Activated CD8-positive, alpha-beta memory T cell treated with anti-CD3 and anti-CD28 coated beads, Interleukin-2, amount 50 U/mL, for 24 hours (primary cell): ENCODE results near the gene UTP4.
A peak's percentile ranks its signal among the peaks of the same experiment; 100 is the strongest.
"Not testable (repeated sequence)": the region's sequence is repeated elsewhere in the genome, so short reads cannot be mapped to it uniquely, and the experiment has no call there.

Source experiments
- DNase-seq: peaks from one replicate; pipeline ENCODE4 v3.0.0-alpha.2; 2020; ENCODE audit errors: extremely low read depth

The UTP4 gene

DNA sequence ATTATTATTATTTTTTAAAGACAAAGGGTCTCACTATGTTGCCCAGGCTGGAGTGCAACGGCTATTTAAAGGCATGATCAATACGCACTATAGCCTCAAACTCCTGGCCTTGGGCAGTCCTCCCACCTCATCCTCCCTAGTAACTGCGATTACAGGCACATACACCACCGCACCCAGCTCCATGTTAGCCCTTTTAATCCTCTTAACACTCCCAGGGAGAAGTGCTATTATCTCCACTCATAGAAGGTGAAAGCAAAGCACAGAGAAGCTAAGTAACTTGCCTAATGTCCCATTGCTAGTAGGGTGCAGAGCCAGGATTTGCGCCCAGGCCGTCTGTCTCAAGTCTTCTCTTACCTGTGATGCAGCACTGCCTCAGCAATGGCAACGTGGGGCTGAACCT lies 22.0 kb upstream of the UTP4 start:
- DNase-seq: no peak

DNA sequence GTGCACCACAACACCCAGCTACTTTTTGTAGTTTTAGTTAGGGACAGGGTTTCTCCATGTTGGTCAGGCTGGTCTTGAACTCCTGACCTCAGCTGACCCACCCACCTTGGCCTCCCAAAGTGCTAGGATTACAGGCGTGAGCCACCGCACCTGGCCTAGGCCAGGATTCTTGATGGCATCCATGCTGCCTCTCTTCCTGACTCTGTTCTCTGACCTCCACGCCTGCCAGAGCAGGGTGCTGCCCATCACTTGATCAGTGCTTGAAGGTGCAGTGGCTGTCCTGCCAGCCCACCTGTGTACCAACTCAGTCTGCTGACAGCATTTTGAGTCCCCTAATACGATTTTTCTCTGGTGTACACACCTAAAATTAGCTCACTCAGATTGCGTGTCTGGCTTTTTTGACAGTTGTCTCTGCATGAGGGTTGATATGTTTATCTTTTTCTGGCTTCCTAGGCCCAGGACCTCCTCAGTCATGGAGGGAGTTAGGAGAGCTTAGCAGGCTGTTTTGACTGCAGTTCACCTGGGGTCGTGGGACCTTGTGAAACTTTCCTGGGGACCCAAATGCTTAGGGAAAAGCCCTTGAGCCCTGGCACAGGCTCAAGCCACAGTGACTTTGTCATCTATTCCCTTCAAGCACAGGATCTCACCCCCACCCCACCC lies 21.1 kb upstream of the UTP4 start:
- no peak for DNase-seq

DNA sequence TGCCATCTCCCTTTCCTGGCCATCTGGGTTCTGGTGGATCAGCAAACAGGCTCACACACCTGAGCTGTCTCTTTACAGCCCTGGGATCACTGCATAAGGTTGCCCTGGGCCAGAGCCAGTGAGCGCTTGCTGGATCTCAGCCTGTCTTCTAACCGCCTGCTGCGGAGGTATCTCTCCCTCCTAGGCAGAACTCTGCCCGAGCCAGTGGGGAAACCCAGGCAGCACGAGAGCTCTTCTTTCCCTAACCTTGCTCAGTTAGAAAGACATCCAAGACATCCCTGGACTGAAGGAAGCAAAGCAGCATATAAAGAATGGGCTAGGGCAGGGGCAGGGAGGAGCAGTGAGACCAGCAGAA lies 20.6 kb upstream of the UTP4 start:
- no peak for DNase-seq

DNA sequence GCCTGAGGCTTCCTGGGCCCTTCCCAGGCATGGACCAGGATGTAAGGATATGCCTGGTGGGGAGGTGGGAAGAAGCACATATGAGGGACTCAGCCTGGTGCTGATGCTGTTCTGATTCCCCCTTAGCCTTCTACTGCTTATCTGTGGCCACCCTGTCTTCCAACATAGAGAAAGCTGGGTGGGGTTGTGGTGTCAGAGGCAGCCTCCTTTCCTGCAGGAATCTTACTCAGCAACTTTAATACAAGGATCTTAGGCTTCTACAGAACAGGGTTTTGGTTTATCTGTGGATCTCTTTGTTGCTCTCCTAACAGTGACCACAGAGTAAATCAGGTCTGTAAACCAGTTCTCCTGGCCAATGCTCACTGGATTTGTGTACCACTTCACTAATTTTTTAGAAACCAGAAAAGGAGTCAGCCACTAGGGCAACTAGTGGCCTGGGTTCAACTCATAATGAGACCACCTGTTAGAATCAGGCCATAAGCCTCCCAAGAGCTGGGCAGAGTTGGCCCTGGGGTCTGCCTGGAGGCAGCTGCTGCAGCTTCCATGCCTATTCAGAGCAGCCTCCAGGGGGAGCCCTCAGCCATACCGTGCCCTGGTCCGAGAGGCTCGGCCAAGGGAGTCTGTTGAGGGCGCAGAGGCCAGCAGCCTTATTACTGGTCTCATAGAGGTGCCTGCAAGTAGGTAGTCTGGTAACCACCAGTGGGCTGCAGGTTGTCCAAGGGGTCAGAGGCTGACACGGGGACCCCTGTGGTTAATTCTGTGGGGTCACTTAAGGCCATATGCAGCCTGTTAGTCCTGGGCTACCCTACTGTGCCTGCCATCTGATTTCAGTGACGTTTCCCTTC lies 19.9 kb upstream of the UTP4 start:
- DNase-seq: peak; percentile 18

DNA sequence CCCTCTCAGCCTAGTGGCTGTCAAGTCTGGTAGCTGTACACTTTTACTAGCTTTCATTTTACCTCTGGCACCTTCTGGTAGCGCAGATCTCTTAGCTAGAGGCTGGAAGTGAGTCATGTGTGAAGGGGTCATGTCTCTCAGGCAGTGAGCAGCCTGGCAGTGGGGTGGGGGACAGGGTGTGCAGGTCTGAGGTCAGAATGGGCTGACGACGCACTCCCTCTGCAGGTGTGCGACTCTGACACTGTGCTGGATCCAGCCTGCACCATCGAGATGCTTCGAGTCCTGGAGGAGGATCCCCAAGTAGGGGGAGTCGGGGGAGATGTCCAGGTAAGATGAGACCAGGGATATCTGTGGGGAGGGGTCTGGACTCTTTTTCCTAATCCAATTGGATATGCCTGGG lies 19.2 kb upstream of the UTP4 start:
- no peak for DNase-seq

DNA sequence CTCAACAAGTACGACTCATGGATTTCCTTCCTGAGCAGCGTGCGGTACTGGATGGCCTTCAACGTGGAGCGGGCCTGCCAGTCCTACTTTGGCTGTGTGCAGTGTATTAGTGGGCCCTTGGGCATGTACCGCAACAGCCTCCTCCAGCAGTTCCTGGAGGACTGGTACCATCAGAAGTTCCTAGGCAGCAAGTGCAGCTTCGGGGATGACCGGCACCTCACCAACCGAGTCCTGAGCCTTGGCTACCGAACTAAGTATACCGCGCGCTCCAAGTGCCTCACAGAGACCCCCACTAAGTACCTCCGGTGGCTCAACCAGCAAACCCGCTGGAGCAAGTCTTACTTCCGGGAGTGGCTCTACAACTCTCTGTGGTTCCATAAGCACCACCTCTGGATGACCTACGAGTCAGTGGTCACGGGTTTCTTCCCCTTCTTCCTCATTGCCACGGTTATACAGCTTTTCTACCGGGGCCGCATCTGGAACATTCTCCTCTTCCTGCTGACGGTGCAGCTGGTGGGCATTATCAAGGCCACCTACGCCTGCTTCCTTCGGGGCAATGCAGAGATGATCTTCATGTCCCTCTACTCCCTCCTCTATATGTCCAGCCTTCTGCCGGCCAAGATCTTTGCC lies 18.0 kb upstream of the UTP4 start:
- no peak for DNase-seq

DNA sequence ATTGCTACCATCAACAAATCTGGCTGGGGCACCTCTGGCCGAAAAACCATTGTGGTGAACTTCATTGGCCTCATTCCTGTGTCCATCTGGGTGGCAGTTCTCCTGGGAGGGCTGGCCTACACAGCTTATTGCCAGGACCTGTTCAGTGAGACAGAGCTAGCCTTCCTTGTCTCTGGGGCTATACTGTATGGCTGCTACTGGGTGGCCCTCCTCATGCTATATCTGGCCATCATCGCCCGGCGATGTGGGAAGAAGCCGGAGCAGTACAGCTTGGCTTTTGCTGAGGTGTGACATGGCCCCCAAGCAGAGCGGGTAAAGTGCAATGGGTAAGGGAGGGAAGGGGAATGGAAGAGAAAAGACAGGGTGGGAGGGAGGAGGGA lies 17.5 kb upstream of the UTP4 start:
- DNase-seq: no peak

DNA sequence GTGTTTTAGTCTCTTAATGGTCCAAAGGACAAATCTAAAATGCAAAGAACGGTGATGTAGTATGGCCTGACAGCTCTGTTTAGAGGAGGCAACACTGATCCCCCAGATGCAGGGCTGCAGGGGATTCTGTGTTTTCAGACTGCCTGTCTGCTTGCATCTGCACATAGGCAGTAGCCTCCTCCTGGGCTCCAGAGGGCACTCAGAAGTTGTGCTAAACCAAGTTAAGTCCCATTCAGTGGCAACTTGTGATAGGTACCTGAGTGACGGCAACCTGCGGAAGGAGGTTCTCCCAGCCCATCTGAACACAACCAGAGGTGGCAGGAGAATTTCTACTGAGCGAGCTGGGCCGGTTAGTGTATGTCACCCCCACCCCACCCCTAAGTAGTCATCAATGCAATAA lies 17.1 kb upstream of the UTP4 start:
- DNase-seq: no peak

DNA sequence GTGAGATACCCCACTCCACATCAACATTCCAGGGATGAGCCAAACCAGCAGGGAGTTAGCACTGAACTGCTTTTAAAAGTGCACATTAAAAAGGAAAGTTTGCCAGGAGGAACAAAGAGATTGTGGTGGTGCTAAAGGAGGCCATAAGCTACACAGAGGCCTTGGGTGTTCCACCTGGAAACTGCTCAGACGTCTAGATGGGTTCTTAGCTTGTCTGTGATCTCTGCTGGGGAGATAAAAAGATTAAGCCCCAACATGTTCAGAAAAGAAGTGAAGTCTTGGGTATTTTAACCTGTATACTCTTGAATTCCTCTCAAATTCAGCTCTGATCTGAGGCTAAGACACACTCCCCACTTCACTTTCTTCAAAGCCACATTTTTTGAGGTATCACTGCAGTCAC lies 16.6 kb upstream of the UTP4 start:
- DNase-seq: no peak

DNA sequence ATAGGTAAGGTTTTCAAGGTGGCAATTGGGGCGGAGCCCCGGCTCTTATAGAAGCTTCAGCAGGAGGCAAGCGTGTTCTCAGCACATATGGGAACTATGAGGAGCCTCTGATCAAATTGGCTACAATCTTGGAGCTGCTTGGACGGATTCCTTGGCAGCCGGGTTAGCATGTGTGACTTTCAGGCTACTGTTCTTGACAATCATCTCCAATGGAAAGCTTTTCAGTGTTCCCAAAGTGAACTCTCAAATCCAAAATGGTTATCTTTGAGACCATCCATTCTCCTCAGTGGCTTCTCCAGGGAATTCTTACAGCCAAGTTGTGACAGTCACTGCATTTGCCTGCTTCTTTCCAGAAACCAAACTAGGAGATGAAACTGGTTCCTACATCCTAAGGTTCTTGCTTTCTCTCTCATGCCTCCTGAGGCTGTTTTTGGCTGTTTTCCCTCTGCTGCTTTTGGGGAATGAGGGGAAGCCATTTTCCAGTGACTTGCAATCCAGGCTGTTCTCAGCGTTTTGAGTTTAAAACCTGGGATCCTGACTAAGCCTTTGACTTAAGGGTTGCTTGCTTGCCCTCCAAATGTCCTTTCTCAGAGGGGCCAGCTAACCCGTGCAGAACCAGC lies 16.1 kb upstream of the UTP4 start:
- DNase-seq: no peak

DNA sequence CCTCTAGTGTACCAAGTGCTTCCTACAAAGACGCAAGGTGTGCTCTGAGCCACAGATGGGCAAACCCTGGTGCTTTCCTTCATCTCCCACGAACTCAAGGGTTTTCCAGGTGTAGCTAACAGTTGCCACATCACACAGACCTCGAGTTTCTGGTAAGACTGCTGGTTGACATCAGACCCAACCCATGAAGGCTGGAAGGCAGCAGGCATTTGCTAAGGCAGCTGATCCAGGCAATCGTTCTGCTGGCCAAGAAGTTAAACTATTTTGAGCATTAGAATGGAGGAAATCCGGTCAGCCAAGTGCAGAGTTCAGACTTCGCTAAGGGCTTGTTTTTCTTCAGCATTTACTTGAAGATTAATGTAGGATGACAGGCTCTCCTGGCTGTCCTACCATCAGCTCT lies 15.5 kb upstream of the UTP4 start:
- DNase-seq: no peak

DNA sequence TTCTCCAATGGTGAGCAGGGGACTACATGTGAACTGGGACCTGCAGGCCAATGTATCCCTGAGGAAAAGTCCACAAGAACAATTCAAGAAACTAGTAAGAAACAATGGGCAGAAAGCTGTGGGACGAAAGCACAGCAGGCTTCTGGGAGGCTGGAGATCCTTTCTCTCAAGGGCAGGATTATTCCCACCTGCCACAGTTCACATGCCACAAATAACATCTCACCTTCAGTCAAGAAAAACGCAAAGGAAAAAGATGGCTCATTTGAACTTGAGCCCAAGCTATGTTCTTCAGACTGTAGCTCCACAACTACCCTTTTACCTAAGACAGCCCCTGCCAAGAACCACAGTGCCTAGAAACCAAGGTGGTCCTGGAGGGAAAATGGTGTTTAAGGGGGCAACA lies 14.0 kb upstream of the UTP4 start:
- no peak for DNase-seq

DNA sequence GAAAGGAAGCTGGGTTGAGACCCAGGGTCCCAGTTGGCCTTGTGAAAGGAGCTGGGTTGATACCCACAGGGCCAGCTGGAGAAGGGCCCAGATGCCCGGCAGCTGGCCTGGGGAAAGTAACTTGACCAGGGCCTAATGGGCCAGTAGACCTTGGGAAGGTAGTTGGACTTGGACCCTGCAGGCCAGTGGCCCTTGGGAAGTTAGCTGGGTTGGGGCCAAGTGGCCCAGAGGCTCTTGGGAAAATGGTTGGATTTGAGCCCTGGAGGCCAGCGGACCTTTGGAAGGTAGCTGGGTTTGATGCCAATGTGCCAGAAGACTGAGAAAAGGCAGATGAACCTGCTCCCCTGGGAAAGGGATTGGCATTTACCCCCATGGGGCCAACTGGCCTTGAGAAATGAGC lies 13.5 kb upstream of the UTP4 start:
- no peak for DNase-seq

DNA sequence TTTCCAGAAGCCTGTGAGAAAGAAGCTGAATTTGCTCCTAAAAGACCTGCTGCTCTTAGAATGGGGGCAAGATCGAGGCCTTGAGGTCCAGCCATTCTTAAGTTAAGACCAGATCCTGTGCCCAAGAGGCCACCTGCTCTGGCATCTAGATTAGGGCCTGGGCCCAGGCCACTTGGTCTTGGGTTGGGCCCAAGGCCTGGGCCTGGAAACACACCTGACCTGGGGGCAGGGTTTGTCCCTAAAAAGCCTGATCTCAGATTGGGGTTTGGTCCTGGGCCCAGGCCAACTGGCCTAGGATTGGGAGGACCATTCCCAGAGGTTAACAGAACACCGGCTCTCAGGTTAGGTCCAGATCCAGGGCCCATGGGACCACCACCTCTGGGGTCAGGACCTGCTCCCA lies 12.9 kb upstream of the UTP4 start:
- no peak for DNase-seq

DNA sequence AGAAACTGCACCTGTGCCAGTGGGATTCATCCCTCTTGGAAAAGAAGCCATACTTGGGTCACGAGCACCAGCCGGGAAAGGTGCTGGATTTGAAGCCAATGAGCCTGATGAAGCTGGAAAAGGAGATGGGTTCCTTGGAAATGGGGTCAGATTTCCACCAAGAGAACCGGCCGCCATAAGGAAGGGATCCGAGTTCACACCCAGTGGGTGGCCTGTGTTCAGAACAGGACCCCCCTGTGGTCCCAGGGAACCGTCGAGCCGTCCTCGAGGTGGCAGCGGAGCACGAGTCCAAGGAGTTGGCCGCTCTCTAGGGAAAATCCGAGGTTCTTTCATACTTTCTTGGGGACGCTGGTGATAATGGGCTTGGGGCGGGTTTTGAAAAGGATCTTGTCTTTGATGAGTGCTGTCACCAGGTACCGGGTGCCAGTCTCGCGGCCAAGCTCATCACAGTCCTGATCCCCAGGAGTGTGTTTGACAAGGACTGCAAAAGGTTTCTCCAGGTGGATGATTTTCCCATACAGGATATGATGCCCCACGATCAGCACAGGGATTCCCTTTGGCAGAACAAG lies 12.3 kb upstream of the UTP4 start:
- no peak for DNase-seq

DNA sequence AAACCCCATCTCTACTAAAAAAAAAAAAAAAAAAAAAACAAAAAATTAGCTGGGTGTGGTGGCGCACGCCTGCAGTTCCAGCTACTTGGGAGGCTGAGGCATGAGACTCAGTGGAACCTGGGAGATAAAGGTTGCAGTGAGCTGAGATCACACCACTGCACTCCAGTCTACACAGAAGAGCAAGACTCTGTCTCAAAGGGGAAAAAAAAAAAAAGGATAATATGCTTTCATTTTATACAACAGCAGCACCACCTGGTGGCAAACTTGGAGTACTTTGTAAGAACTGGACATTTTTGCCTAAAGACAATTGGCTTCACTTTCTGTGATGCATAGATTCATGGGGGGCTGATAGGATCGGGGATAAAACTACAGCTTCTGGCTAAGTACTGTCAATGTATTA lies 8.5 kb upstream of the UTP4 start:
- peak; percentile 21 for DNase-seq

DNA sequence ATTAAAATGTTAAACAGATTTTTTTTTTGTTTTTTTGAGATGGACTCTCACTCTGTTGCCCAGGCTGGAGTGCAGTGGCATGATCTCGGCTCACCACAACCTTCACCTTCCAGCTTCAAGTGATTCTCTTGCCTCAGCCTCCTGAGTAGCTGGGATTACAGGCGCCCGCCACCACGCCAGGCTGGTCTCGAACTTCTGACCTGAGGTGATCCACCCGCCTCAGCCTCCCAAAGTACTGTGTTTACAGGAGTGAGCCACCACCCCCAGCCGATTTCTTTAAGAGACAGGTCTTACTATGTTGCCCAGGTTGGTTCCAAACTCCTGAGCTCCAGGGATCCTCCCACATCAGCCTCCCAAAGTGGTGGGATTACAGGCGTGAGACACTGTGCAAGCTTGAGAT lies 8.0 kb upstream of the UTP4 start:
- DNase-seq: not testable (repeated sequence)

DNA sequence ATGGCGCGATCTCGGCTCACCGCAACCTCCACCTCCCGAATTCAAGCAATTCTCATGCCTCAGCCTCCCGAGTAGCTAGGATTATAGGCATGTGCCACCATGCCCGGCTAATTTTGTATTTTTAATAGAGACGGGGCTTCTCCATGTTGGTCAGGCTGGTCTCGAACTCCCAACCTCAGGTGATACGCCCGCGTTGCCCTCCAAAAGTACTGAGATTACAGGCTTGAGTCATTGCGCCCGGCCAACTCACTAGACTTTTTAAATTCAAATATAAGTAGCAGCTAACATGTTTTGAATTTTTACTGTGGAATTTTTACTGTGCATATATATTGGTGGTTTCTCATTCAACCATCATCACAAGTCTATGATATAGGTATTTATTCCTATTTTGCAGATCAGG lies 7.5 kb upstream of the UTP4 start:
- not testable (repeated sequence) for DNase-seq

DNA sequence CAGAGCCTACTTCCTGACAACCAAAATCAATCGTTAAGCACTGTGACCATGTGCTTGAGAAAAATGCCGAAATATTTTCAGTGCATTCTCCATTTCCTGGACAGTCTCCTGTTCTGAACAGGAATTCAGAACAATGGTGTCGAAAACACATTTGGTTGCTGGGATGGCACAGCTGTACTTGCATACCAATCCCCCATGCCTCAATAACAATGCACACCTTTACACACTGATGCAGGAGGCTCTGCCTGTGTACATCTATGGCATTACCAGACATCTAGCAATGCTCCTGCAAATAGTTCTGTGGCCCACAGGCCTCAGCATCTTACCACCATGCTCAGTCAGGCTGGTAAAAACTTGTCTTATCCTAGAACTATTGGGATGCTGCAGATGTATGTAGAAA lies 6.2 kb upstream of the UTP4 start:
- DNase-seq: no peak

DNA sequence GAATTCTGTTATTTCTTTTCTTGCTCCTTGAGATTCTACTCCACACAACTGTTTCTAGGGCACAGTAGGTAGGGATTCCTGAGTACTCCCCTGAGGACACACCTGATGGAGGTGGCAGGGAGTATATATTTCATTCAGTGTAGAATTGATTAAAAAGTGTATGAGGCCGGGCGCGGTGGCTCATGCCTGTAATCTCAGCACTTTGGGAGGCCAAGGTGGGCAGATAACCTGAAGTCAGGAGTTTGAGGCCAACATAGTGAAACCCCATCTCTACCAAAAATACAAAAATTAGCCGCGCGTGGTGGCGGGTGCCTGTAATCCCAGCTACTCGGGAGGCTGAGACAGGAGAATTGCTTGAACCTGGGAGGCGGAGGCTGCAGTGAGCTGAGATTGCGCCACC lies 5.6 kb upstream of the UTP4 start:
- DNase-seq: not testable (repeated sequence)

DNA sequence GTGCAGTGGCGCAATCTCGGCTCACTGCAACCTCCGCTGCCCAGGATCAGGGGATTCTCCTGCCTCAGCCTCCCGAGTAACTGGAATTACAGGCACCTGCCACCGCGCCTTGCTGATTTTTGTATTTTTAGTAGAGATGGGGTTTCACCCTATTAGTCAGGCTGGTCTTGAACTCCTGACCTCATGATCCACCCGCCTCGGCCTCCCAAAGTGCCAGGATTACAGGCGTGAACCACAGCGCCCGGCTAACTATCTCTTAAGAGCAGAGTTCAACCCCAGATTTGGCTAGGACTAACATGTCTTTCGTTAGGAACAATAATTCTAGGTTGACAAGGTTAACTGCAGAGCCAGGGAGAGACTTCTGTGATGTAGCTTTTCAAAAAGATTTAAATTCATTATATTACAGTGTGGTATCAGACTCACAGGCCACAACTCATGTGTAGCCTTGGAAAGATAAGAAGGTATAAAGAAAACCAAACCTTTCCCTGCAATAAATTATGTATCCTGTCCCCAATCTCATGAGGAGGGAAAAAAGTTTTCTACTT lies 4.4 kb upstream of the UTP4 start:
- no peak for DNase-seq

DNA sequence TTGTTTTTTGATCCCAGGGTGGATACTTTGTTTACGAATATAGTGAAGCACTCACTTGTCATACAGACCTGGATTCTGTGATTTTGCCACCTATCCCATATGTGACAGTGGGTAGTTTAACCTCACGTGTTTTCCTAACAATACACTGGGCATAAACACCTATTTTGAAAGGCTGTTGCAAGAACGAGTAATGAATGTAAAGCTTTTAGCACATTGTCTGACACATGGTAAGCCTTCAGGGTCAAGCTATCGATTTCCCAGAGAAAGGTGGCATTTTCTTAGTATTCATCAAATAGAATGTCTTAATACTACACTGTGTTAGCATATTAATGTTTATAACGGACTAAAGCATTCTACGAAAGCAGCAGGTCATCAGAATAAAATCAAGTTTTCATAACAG lies 2.0 kb upstream of the UTP4 start:
- no peak for DNase-seq
